Activated CD4-positive, alpha-beta memory T cell treated with anti-CD3 and anti-CD28 coated beads, Interleukin-2, amount 10 ng/mL, durations not matched to agents 7 days and 5 days (primary cell): ENCODE data around the gene ABCB1. TPM values are rescaled to one million over a fixed set of nuclear protein-coding genes. Genes with fewer than 3 reads are reported as not detected.

ENCODE experiments used
- CTCF ChIA-PET: fragments of 350-600 bp; sonication (Branson Sonifier 250); formaldehyde crosslinking; loops from one replicate; lab custom pipeline; 2021; ENCODE audit warnings: antibody characterized with exemption, inconsistent platforms; lab: Charles Lee
- POLR2A ChIA-PET: fragments of 350-600 bp; sonication (Branson Sonifier 250); formaldehyde crosslinking; loops from one replicate; lab custom pipeline; 2021; ENCODE audit warnings: antibody characterized with exemption; lab: Charles Lee
- DNase-seq: peaks from one replicate; pipeline ENCODE4 v3.0.0-alpha.2; 2020
- H3K27ac Mint-ChIP-seq: one replicate; pipeline ENCODE4 v1.8.0; 2021; ENCODE audit warnings: mild to moderate bottlenecking, mixed read lengths
- H3K27me3 Mint-ChIP-seq: one replicate; pipeline ENCODE4 v1.8.0; 2021; ENCODE audit warnings: mixed read lengths
- H3K36me3 Mint-ChIP-seq: one replicate; pipeline ENCODE4 v1.8.0; 2021; ENCODE audit warnings: low read depth, mixed read lengths
- H3K4me1 Mint-ChIP-seq: one replicate; pipeline ENCODE4 v1.8.0; 2021; ENCODE audit warnings: mixed read lengths
- H3K4me3 Mint-ChIP-seq: one replicate; pipeline ENCODE4 v1.8.0; 2021; ENCODE audit warnings: mild to moderate bottlenecking, mixed read lengths
- H3K9me3 Mint-ChIP-seq: one replicate; pipeline ENCODE4 v1.8.0; 2021; ENCODE audit warnings: mixed read lengths
- total RNA-seq, 2 experiments: library from RNA; stranded (reverse); gene quantifications; one replicate each; pipeline ENCODE4 v1.2.3, GENCODE V29; 2021

Gene ABCB1
- total RNA-seq, 2 experiments from 2014 or later = 8.1 to 9.8 TPM

DNA sequence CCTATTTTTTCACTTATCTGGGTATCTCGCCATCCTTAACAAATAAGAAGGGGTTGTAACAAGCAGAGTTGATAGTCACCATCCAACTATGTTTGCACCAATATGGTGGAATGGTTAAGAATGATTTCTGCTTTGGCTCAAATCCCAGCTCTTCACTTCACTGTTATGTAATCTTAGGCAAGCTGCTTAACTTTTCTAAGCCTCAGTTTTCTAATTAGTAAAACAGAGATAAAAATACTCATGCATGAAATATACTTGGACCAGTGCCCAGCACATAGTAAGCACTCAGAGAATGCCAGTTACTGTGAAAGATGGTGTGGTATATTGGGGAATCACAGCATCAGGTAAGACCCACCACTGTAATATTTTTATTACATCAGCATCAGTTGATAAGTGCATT, 33.6 kb downstream of the ABCB1 start:
- H3K27me3 Mint-ChIP-seq = no peaks in the 10 kb centered on the region
- no peak for DNase-seq
- ChIA-PET CTCF (no interaction called here), POLR2A (no interaction called here)
- no peak overlapping the region for H3K4me3 Mint-ChIP-seq
- peaks cover 2% of the 10 kb centered on the region for H3K36me3 Mint-ChIP-seq
- H3K9me3 Mint-ChIP-seq = no peaks in the 10 kb centered on the region
- H3K4me1 Mint-ChIP-seq = peaks cover 4% of the 10 kb centered on the region
- no peak overlapping the region for H3K27ac Mint-ChIP-seq

DNA sequence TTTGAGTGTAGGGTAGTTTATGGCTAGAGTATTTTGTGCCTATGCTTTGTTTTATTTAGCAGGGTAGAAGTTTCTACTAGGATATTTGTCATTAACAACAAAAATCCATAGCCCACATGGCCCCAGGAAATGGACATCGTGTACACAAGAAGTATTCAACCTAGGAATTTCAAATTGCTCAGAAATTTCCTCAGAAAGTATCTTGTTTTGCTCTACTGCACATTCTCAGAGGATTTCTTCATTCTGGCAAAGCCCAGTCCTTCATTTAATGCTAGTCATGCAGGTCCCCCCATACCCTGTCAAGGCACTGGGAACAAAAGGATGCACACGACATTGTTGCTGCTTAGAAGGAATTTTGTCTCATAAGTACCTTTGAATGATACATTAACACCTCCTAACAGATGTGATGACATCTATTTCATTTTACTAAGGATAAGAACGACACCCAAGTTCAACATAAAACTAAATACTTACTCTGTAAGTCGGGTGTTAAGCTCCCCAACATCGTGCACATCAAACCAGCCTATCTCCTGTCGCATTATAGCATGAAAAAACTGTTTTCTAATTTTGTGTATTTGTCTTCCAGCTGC, 34.3 kb downstream of the ABCB1 start:
- ChIA-PET CTCF (no interaction called here), POLR2A (no interaction called here)
- H3K27me3 Mint-ChIP-seq = no peaks in the 10 kb centered on the region
- H3K9me3 Mint-ChIP-seq = no peaks in the 10 kb centered on the region
- no peak for DNase-seq
- H3K27ac Mint-ChIP-seq = no peak overlapping the region
- H3K4me3 Mint-ChIP-seq = no peak overlapping the region
- peaks cover under 1% of the 10 kb centered on the region for H3K36me3 Mint-ChIP-seq
- peaks cover 4% of the 10 kb centered on the region for H3K4me1 Mint-ChIP-seq

DNA sequence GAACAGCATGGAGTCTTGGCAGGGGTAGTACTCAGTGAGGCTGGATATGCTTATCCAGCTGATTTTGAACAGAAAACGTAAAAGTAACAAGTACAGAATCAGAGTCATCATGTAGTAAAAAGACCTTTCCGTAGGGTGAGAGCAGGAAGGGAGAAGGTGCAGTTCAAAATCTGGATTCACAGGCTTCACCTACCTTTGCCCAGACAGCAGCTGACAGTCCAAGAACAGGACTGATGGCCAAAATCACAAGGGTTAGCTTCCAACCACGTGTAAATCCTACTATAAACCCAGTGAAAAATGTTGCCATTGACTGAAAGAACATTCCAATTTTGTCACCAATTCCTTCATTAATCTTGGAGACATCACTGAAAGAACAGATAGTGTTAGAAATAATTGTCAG, 34.8 kb downstream of the ABCB1 start:
- ChIA-PET CTCF (no interaction called here), POLR2A (no interaction called here)
- DNase-seq = no peak
- Mint-ChIP-seq H3K27ac (no peak overlapping the region), H3K9me3 (no peaks in the 10 kb centered on the region), H3K4me3 (no peak overlapping the region), H3K27me3 (no peaks in the 10 kb centered on the region), H3K4me1 (peaks cover 4% of the 10 kb centered on the region), H3K36me3 (no peaks in the 10 kb centered on the region)

DNA sequence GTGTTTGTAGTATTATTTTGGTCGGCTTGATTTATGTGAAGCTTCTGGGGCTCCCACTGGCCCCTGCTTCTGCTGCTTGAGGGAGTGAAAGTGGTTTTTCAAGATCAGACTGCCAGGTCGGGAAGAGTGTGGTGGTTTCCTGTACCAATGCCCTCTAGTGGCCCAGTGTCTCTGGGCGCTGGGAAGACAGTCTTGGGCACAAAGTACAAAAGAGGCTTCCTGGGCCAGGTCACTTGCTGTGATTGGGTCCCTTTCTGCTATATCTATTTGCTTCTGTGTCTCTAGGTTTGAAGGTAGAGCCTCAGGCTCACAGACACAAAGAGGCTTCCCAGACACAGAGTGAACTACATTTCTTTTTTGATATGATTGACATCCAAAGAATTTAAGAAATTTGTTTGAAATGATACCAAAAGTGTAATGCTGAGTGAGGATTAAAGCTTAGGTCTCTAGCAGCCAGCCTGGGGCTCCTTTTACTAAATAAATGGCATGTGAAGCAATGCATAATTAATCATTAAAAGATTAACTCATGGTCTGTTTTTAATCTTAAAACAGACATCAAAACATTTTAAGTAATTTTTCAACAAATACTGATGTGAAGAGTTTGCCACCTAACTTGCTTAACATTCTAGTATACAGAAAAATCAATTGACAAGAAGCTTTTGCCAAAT, 36.3 kb downstream of the ABCB1 start:
- no peaks in the 10 kb centered on the region for H3K36me3 Mint-ChIP-seq
- H3K27me3 Mint-ChIP-seq = no peaks in the 10 kb centered on the region
- no peak overlapping the region for H3K27ac Mint-ChIP-seq
- POLR2A ChIA-PET = no interaction called here
- peak; percentile 16 for DNase-seq
- no peaks in the 10 kb centered on the region for H3K9me3 Mint-ChIP-seq
- CTCF ChIA-PET = interaction anchor here (1.2 to 1.5 kb wide), 2 partner anchors 9 to 131 kb away, joined by 3 read pairs; no protein-coding TSS in a partner anchor
- peaks cover 4% of the 10 kb centered on the region for H3K4me1 Mint-ChIP-seq
- no peak overlapping the region for H3K4me3 Mint-ChIP-seq

DNA sequence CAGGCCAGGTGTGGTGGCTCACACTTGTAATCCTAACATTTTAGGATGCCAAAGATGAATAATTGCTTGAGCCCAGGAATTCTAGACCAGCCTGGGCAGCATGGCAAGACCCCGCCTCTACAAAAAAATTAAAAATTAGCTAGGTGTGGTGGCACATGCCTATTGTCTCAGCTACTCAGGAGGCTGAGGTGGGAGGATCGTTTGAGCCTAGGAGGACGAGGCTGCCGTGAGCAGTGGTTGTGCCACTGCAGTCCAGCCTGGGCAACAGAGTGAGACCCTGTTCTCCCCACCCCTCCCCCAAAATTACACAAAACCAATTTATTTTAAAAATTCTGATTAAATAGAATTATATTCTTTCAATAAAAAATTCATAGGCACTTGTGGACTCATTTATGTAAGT, 39.0 kb downstream of the ABCB1 start:
- Mint-ChIP-seq H3K27ac (no peak overlapping the region), H3K4me1 (peaks cover 4% of the 10 kb centered on the region), H3K9me3 (no peaks in the 10 kb centered on the region), H3K36me3 (no peaks in the 10 kb centered on the region), H3K4me3 (no peak overlapping the region), H3K27me3 (no peaks in the 10 kb centered on the region)
- ChIA-PET POLR2A (no interaction called here), CTCF (no interaction called here)
- no peak for DNase-seq

DNA sequence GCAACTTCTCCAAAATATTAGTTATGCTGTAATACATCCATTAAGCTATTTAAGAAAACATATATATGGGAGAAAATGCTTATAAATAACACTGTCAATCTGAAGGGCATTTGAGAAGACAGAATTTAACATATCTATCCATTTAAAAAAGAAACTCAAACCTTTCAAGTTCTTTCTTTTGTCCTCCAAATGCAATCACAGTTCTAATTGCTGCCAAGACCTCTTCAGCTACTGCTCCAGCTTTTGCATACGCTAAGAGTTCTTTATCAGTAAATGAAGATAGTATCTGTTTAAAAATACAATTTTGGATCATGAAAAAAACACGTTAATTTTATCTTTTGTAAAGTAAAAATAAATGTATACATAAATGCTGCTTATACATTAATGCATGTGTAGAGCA, 39.6 kb downstream of the ABCB1 start:
- H3K4me3 Mint-ChIP-seq = no peak overlapping the region
- H3K27me3 Mint-ChIP-seq = no peaks in the 10 kb centered on the region
- CTCF ChIA-PET = no interaction called here
- no peaks in the 10 kb centered on the region for H3K36me3 Mint-ChIP-seq
- H3K4me1 Mint-ChIP-seq = peaks cover 4% of the 10 kb centered on the region
- no peak overlapping the region for H3K27ac Mint-ChIP-seq
- H3K9me3 Mint-ChIP-seq = no peaks in the 10 kb centered on the region
- no peak for DNase-seq
- POLR2A ChIA-PET = no interaction called here

DNA sequence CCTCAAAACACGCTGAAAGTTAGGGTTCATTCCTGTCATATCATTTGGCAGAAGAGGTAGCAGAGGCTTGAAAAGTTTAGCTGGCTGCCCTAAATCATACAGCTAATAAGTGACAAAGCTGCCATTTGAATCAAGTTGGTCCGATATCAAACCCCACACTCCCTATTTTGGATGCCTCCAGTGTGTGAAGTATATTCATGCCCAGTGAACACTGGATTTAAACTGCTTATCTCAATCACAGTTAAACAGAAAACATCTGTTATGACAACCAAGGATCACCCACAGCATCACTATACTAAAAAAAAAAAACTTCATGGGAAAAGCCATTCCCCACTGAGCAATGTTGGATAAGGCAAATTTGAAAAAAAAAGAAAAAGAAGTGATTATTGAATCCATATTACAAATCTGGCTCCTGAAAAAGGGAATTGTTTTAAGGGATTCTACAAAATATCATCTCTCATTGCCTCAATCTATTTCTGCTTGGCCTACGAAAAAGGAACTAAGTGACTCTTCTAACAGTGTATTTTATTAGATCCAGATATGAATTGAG, 48.3 kb downstream of the ABCB1 start:
- H3K9me3 Mint-ChIP-seq = no peaks in the 10 kb centered on the region
- POLR2A ChIA-PET = no interaction called here
- no peak for DNase-seq
- no peaks in the 10 kb centered on the region for H3K36me3 Mint-ChIP-seq
- H3K27ac Mint-ChIP-seq = no peak overlapping the region
- CTCF ChIA-PET = no interaction called here
- H3K4me1 Mint-ChIP-seq = no peaks in the 10 kb centered on the region
- H3K27me3 Mint-ChIP-seq = no peaks in the 10 kb centered on the region
- H3K4me3 Mint-ChIP-seq = no peak overlapping the region

DNA sequence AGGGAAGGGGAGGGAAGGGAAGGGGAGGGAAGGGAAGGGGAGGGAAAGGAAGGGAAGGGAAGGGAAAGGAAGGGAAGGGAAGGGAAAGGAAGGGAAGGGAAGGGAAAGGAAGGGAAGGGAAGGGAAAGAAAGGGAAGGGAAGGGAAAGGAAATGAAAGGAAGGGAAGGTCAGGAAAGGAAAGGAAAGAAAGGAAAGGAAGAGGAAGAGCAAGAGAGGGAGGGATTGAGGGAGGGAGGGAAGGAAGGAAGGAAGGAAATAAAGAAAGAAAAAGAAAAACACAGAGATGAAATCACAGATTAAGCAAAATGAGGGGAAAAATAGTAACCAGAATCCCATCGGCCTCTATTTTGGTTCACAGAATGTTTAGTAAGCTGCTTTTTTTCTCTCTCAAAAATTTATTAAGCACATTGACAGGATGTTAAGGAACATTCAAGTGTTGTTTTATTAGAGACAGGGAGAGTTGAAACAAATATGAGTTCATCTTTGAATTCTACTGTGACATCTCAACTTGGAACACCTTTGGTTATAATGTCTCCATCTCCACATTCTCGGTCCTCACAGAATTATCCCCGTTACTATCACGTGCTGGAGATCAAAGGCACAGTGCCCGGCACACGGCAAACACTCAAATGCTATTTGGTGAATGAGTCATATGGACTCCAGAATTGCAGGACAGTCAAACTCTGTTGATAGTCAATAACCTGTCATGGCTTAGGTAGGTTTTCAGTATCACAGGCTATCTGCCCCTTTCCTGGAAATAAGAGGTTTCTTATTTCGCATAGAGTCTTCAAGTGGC, 52.4 kb downstream of the ABCB1 start:
- no peak overlapping the region for H3K4me3 Mint-ChIP-seq
- H3K36me3 Mint-ChIP-seq = no peaks in the 10 kb centered on the region
- DNase-seq = no peak
- no peaks in the 10 kb centered on the region for H3K9me3 Mint-ChIP-seq
- ChIA-PET POLR2A (no interaction called here), CTCF (no interaction called here)
- no peaks in the 10 kb centered on the region for H3K27me3 Mint-ChIP-seq
- no peak overlapping the region for H3K27ac Mint-ChIP-seq
- no peaks in the 10 kb centered on the region for H3K4me1 Mint-ChIP-seq

DNA sequence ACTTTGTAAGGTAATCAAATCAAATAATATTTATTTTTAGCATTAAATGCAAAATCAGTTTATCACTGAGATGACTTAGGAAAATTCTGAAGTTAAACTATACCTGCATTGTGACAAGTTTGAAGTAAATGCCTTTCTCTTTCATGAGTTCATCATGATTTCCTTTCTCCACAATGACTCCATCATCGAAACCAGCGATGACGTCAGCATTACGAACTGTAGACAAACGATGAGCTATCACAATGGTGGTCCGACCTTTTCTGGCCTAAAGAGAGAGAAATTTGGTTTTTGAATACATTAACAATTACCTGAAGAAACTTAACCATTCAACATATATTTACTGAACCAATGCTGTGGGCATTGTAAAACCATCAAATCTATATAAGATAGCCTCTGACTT, 54.9 kb downstream of the ABCB1 start:
- Mint-ChIP-seq H3K9me3 (no peaks in the 10 kb centered on the region), H3K27me3 (no peaks in the 10 kb centered on the region), H3K4me1 (no peaks in the 10 kb centered on the region), H3K36me3 (no peaks in the 10 kb centered on the region), H3K4me3 (no peak overlapping the region), H3K27ac (no peak overlapping the region)
- no peak for DNase-seq
- POLR2A ChIA-PET = no interaction called here
- CTCF ChIA-PET = no interaction called here

DNA sequence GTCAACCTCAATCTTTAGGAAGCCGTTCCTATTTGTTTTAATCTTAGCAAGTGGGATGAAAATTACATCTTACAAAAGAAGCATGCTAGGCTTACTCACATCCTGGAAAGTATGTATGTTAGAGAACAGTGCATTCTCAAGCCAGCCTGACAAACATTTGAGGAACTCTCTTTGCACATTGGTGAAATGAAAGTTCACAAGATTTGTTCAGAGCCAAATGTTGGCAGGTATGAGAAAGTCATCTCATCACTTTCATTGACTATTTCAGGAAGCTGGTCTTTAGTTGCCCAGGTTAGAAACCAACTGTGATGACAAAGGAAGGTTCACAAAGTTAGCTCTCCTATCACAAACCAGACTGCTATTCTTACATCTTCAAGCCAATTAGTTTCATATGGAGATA, 57.1 kb downstream of the ABCB1 start:
- DNase-seq = no peak
- Mint-ChIP-seq H3K27ac (no peak overlapping the region), H3K4me3 (no peak overlapping the region), H3K4me1 (no peaks in the 10 kb centered on the region), H3K27me3 (no peaks in the 10 kb centered on the region), H3K9me3 (no peaks in the 10 kb centered on the region), H3K36me3 (no peaks in the 10 kb centered on the region)
- CTCF ChIA-PET = interaction anchor here (0.6 kb wide), 1 partner anchor 969 kb away, joined by 4 read pairs; no protein-coding TSS in a partner anchor
- POLR2A ChIA-PET = no interaction called here

DNA sequence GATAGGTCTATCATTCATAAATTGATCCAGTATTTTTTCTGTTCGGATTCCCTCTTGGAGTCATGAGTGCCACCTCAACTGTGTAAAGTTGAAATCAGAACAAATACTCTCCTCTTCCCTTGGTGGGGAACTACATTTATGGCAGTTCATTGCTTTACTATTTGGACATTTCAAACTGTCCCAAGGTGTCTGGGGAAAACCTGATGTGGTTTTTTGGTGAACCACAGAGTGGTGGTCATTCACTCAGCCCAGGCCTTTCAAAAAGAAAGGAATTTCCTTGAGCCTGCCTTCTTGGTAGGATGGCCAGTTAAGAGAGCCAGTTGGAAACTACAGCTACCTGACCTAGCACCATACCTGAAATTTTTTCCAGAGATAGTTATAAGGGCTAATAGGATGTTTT, 59.0 kb downstream of the ABCB1 start:
- H3K4me3 Mint-ChIP-seq = no peak overlapping the region
- H3K36me3 Mint-ChIP-seq = no peaks in the 10 kb centered on the region
- POLR2A ChIA-PET = no interaction called here
- no peak for DNase-seq
- no peaks in the 10 kb centered on the region for H3K27me3 Mint-ChIP-seq
- no peak overlapping the region for H3K27ac Mint-ChIP-seq
- H3K4me1 Mint-ChIP-seq = no peaks in the 10 kb centered on the region
- CTCF ChIA-PET = no interaction called here
- no peaks in the 10 kb centered on the region for H3K9me3 Mint-ChIP-seq

DNA sequence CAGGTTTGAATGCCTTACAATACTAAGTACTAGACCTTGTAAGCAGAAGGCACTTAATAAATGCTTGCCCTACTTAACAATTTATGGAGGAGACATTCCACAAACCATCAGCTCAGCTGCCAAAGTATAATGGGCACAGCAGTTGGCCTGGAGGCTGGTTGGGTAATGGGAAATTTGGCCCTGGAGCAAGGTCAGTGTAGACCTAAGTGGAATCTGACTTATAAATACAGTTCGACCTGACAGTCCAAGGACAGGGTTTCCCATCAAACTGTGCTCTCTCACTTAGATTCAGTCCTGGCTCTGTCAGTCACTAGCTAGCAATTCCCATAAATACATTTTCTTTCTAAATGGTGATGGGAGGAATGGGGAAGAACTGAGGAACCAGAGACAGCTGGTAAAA, 62.6 kb downstream of the ABCB1 start:
- Mint-ChIP-seq H3K9me3 (no peaks in the 10 kb centered on the region), H3K36me3 (no peaks in the 10 kb centered on the region), H3K27me3 (no peaks in the 10 kb centered on the region), H3K4me1 (no peaks in the 10 kb centered on the region), H3K27ac (no peak overlapping the region), H3K4me3 (no peak overlapping the region)
- ChIA-PET POLR2A (no interaction called here), CTCF (no interaction called here)
- no peak for DNase-seq

DNA sequence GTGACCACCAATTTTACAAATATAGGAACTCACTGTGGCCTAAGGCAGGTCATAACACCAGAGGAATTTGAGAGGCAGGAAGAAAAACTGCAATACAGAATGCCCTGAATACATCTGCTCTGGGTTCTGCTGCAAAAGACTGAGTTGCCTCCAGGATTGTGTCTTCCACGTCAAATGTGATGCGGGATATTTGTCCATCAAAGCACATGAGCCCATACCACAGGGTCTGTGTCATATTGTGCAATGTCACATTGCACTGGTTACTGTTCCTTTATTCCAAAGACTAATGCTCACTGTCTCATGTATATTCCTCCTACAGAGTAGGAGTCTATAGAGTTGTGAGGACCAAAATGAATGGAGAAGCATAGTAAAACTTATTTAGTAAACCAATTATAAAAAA, 66.6 kb downstream of the ABCB1 start:
- H3K27ac Mint-ChIP-seq = no peak overlapping the region
- H3K27me3 Mint-ChIP-seq = no peaks in the 10 kb centered on the region
- ChIA-PET CTCF (no interaction called here), POLR2A (no interaction called here)
- H3K9me3 Mint-ChIP-seq = no peaks in the 10 kb centered on the region
- no peak overlapping the region for H3K4me3 Mint-ChIP-seq
- DNase-seq = no peak
- no peaks in the 10 kb centered on the region for H3K36me3 Mint-ChIP-seq
- no peaks in the 10 kb centered on the region for H3K4me1 Mint-ChIP-seq
